HG03469 (cell line): ENCODE results near the gene SH3TC2.

Experiments used
- ATAC-seq: cut with Tn5 transposase; IDR thresholded peaks from one replicate; pipeline ENCODE4 v1.9.1; 2021; ENCODE audit warnings: mild to moderate bottlenecking, moderate library complexity, moderate number of reproducible peaks; ENCODE audit not compliant: unreplicated experiment

SH3TC2 gene

GRCh38 chr5:149002761-149003689, 59.8 kb downstream of the SH3TC2 start:
- no peak for ATAC-seq

GRCh38 chr5:149002053-149002452, 60.8 kb downstream of the SH3TC2 start:
- no peak for ATAC-seq

- no peak for ATAC-seq
Observed at GRCh38 chr5:149001162-149001561, 61.7 kb downstream of the SH3TC2 start.

- no peak for ATAC-seq
Observed at GRCh38 chr5:148999741-149000140, 63.1 kb downstream of the SH3TC2 start.

GRCh38 chr5:148998174-148998797, 64.6 kb downstream of the SH3TC2 start:
- ATAC-seq = no peak

- ATAC-seq = no peak
Observed at GRCh38 chr5:148996270-148996669, 66.6 kb downstream of the SH3TC2 start.

- ATAC-seq = no peak
Observed at GRCh38 chr5:148995791-148996190, 67.1 kb downstream of the SH3TC2 start.

- no peak for ATAC-seq
Observed at GRCh38 chr5:148993283-148993936, 69.5 kb downstream of the SH3TC2 start.

- no peak for ATAC-seq
Observed at GRCh38 chr5:148992265-148992664, 70.6 kb downstream of the SH3TC2 start.

- no peak for ATAC-seq
Observed at GRCh38 chr5:148991566-148991965, 71.3 kb downstream of the SH3TC2 start.

GRCh38 chr5:148990817-148991216, 72.0 kb downstream of the SH3TC2 start:
- no peak for ATAC-seq

- no peak for ATAC-seq
Observed at GRCh38 chr5:148989567-148989966, 73.3 kb downstream of the SH3TC2 start.

- ATAC-seq = no peak
Observed at GRCh38 chr5:148988328-148988727, 74.5 kb downstream of the SH3TC2 start.

- no peak for ATAC-seq
Observed at GRCh38 chr5:148986636-148987035, 76.2 kb downstream of the SH3TC2 start.

- ATAC-seq = no peak
Observed at GRCh38 chr5:148984345-148984744, 78.5 kb downstream of the SH3TC2 start.

GRCh38 chr5:148981353-148981752, 81.5 kb downstream of the SH3TC2 start:
- no peak for ATAC-seq

- no peak for ATAC-seq
Observed at GRCh38 chr5:148980731-148981130, 82.1 kb downstream of the SH3TC2 start.

GRCh38 chr5:148979083-148979723, 83.7 kb downstream of the SH3TC2 start:
- ATAC-seq = no peak

- ATAC-seq = no peak
Observed at GRCh38 chr5:148978370-148979082, 84.3 kb downstream of the SH3TC2 start.

GRCh38 chr5:148976569-148977381, 86.1 kb downstream of the SH3TC2 start:
- ATAC-seq = no peak
